ENCODE data around the gene MYO3B.

DNA sequence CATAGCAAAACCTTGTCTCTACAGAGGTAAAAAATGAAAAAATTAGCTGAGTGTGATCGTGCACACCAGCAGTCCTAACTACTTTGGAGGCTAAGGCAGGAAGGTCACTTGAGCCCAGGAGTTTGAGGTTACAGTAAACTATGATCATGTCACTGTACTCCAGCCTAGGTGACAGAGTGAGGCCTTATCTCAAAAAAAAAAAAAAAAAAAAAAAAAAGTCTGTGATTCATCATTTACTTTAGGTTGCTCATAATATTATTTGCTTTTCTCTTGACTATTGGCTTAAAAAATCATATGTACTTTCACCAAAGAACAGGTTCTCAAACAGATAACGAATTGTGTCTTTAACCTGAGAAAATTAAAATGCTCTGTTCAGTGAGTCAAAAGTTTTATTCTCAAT is 129.1 kb downstream of the MYO3B start:
- TF ChIP-seq ZBTB33 (IDR thresholded peaks at IDR 0.05; ENCODE audit: borderline replicate concordance, low read depth) (no peak), GATA2 (CRISPR knock-in tag; IDR thresholded peaks at IDR 0.05) (no peak), EZH2phosphoT487 (IDR thresholded peaks at IDR 0.05; ENCODE audit: borderline replicate concordance, low read depth) (no peak), JUND (IDR thresholded peaks at IDR 0.05) (no peak)
- TF ChIP-seq, protein P1, sequence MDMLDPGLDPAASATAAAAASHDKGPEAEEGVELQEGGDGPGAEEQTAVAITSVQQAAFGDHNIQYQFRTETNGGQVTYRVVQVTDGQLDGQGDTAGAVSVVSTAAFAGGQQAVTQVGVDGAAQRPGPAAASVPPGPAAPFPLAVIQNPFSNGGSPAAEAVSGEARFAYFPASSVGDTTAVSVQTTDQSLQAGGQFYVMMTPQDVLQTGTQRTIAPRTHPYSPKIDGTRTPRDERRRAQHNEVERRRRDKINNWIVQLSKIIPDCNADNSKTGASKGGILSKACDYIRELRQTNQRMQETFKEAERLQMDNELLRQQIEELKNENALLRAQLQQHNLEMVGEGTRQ (IDR thresholded peaks at IDR 0.05; ENCODE audit: borderline replicate concordance, low read depth, low read length) = no peak

Measured in SK-N-SH (cell line).